ENCODE measurements around the gene HOPX. TPM values are rescaled to one million over a fixed set of nuclear protein-coding genes. Genes with fewer than 3 reads are reported as not detected.

HOPX gene
- total and polyA plus RNA-seq, 2 of the 8 experiments (the other 6 are each of a cell fraction or from before 2014, with no cell fraction given) = not detected

DNA sequence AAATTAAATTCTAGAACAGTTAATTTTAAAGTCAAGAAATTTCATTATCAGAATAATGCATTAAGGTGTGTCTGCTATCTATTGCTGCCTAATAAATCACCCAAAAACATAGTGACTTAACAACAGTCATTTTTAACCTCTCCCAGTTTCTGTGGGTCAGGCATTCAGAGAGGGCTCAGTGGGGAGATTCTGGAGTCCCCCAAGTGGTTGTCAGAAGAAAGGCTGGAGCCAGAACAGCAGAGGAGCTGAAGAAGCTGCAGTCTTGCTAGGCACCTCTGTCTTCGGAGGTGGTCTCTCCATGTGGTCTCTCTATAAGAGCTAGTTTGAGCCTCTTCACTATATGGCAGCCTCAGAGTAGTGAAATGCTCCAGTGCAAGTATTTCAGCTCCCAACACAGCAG is 9.3 kb upstream of the HOPX start:
- Histone ChIP-seq H3K79me1 (ENCODE audit: low read depth, low read length) (no peaks in the 10 kb centered on the region), H2BK15ac (ENCODE audit: low read length) (no peak overlapping the region), H3K4me1 (replicated peaks in 1 of 4; ENCODE audit: control insufficient read depth in 3 of 4, insufficient read depth in 4 of 4, low read length in 3 of 4) (no peaks in the 10 kb centered on the region), H2BK20ac (ENCODE audit: low read length) (no peak overlapping the region), H2BK5ac (ENCODE audit: low read depth, low read length) (no peak overlapping the region), H3K79me2 (ENCODE audit: control insufficient read depth in 1 of 2, insufficient read depth in 2 of 2, low read length in 2 of 2) (no peaks in the 10 kb centered on the region), H3K23ac (ENCODE audit: insufficient read length) (no peak overlapping the region), H3K9me3 (ENCODE audit: insufficient read depth in 2 of 2, low read depth in 1 of 2, low read length in 1 of 2) (peaks cover 0 to 4% of the 10 kb centered on the region in 2 experiments; a peak in 1 of 4 replicates), H2AFZ (ENCODE audit: low read length) (no peak overlapping the region), H3K18ac (ENCODE audit: extremely low read depth, low read length) (no peak overlapping the region), H4K20me1 (replicated peaks in 1 of 2; ENCODE audit: control insufficient read depth in 1 of 2, insufficient read depth in 2 of 2, low read length in 2 of 2) (no peaks in the 10 kb centered on the region), H3K4me2 (ENCODE audit: insufficient read depth in 1 of 2, low read depth in 2 of 2, low read length in 2 of 2) (no peak overlapping the region), H3K14ac (ENCODE audit: insufficient read length) (no peak overlapping the region), H4K91ac (replicated peaks; ENCODE audit: insufficient read length, low read length) (no peak overlapping the region), H2BK120ac (replicated peaks; ENCODE audit: low read depth, low read length) (no peak overlapping the region), H2BK12ac (ENCODE audit: low read depth, low read length) (no peak overlapping the region), H3K27me3 (replicated peaks in 1 of 4; ENCODE audit: control insufficient read depth in 3 of 4, extremely low read depth in 1 of 4, insufficient read depth in 3 of 4, low read length in 3 of 4) (no peaks in the 10 kb centered on the region), H3K4me3 (ENCODE audit: extremely low read depth in 1 of 4, insufficient read depth in 2 of 4, low read depth in 3 of 4, low read length in 4 of 4) (no peak overlapping the region), H2AK5ac (ENCODE audit: low read depth, low read length) (no peak overlapping the region), H4K5ac (ENCODE audit: insufficient read length, low read depth, low read length) (no peak overlapping the region), H3K4ac (replicated peaks; ENCODE audit: insufficient read length, low read depth, low read length) (no peak overlapping the region), H3K9ac (replicated peaks in 1 of 4; ENCODE audit: extremely low read depth in 1 of 4, low read depth in 3 of 4, low read length in 3 of 4) (no peak overlapping the region), H4K8ac (ENCODE audit: extremely low read depth, insufficient read depth, low read length) (no peak overlapping the region), H3K27ac (ENCODE audit: low read depth, low read length) (no peak overlapping the region), H3K36me3 (ENCODE audit: control insufficient read depth in 2 of 4, insufficient read depth in 4 of 4, low read length in 3 of 4) (no peaks in the 10 kb centered on the region), H3K56ac (replicated peaks; ENCODE audit: insufficient read length, low read depth, low read length) (no peak overlapping the region), H3K23me2 (ENCODE audit: low read depth, low read length) (no peaks in the 10 kb centered on the region; the same call in 1 of the 2 replicates)
- POLR2A ChIA-PET (ENCODE audit: partially characterized antibody) = no interaction called here
- DNase-seq (ENCODE audit: low read depth in 1 of 2, low spot score in 2 of 2) = no peak
- FAIRE-seq = no peak
- WGBS, 2 experiments (ENCODE audit: extremely low coverage in 1 of 2, insufficient coverage in 1 of 2, insufficient read length in 1 of 2, insufficient replicate concordance in 2 of 2, low coverage in 1 of 2, low lambda C conversion rate in 2 of 2, missing lambda C conversion rate in 1 of 2) = 94% methylated on average over 1 of the region's 1 CpG; no CpG with 5 or more reads in 1 of the 2 experiments
- CTCF ChIA-PET (ENCODE audit: partially characterized antibody) = interaction anchor here (0.6 to 1.3 kb wide), 3 partner anchors 17 to 108 kb away, joined by 3 to 8 read pairs (median 5); no protein-coding TSS in a partner anchor
- TF ChIP-seq EP300 (IDR thresholded peaks at IDR 0.05; ENCODE audit: borderline replicate concordance in 1 of 2, low read depth in 2 of 2, low read length in 2 of 2) (no peak), RAD21 (IDR thresholded peaks at IDR 0.05 in 1 of 2, conservative IDR thresholded peaks at IDR 0.05 in 1 of 2; ENCODE audit: low read depth in 2 of 2, low read length in 2 of 2) (peak; percentile 17 to 43; a peak in 2 of 4 replicates), BACH1 (IDR thresholded peaks at IDR 0.05; ENCODE audit: low read length) (no peak), CBX5 (IDR thresholded peaks at IDR 0.05; ENCODE audit: low read depth, low read length) (no peak), POU5F1 (IDR thresholded peaks at IDR 0.05; ENCODE audit: low read depth, low read length) (no peak), MAFK (IDR thresholded peaks at IDR 0.05; ENCODE audit: low read depth, low read length) (no peak), EGR1 (IDR thresholded peaks at IDR 0.05; ENCODE audit: borderline replicate concordance, low read depth, low read length) (no peak), POLR2A (IDR thresholded peaks at IDR 0.05; ENCODE audit: control extremely low read depth in 1 of 2, low read depth in 2 of 2, low read length in 2 of 2) (no peak), SIRT6 (IDR thresholded peaks at IDR 0.05; ENCODE audit: low read length) (no peak)
- TF ChIP-seq, protein P1, sequence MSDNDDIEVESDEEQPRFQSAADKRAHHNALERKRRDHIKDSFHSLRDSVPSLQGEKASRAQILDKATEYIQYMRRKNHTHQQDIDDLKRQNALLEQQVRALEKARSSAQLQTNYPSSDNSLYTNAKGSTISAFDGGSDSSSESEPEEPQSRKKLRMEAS (IDR thresholded peaks at IDR 0.05) = no peak
- TF ChIP-seq, protein P2, sequence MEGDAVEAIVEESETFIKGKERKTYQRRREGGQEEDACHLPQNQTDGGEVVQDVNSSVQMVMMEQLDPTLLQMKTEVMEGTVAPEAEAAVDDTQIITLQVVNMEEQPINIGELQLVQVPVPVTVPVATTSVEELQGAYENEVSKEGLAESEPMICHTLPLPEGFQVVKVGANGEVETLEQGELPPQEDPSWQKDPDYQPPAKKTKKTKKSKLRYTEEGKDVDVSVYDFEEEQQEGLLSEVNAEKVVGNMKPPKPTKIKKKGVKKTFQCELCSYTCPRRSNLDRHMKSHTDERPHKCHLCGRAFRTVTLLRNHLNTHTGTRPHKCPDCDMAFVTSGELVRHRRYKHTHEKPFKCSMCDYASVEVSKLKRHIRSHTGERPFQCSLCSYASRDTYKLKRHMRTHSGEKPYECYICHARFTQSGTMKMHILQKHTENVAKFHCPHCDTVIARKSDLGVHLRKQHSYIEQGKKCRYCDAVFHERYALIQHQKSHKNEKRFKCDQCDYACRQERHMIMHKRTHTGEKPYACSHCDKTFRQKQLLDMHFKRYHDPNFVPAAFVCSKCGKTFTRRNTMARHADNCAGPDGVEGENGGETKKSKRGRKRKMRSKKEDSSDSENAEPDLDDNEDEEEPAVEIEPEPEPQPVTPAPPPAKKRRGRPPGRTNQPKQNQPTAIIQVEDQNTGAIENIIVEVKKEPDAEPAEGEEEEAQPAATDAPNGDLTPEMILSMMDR (IDR thresholded peaks at IDR 0.05; ENCODE audit: control extremely low read depth in 1 of 3, insufficient read depth in 1 of 3, low read depth in 1 of 3, low read length in 3 of 3) = peak; percentile 16 to 30 (median 20); a peak in 3 of 4 replicates

Measured in H1 (cell line).